SK-MEL-5 (cell line): ENCODE measurements around the gene THOP1. TPM values are rescaled to one million over a fixed set of nuclear protein-coding genes. Genes with fewer than 3 reads are reported as not detected.

Source experiments
- DNase-seq: peaks from one replicate; pipeline ENCODE4 v3.0.0-alpha.2; 2016; ENCODE audit warnings: low read depth, low spot score
- in situ Hi-C: cut with HindIII; loops from 2 replicates; pipeline ENCODE4 v1.10.0; 2016; ENCODE audit warnings: low sequenced_read_pairs, high pct_unique_total_duplicates, low pct_unique_long_range_greater_than_20kb
- total RNA-seq: library from RNA; depleted of rRNA; stranded (reverse); fragments of >200 nt; shearing (Covaris generic); gene quantifications from 2 replicates; pipeline ENCODE4 v1.2.3, GENCODE V29; 2014

THOP1 gene
- total RNA-seq, 1 experiment from 2014 or later = 131 TPM

GRCh38 chr19:2822846-2823245, 37.5 kb downstream of the THOP1 start:
- in situ Hi-C loops = no loop called here
- no peak for DNase-seq

- DNase-seq = no peak
- in situ Hi-C loops = no loop called here
These were observed 38.3 kb downstream of the THOP1 start for GRCh38 chr19:2823646-2824045.

GRCh38 chr19:2824129-2824528, 38.8 kb downstream of the THOP1 start:
- in situ Hi-C loops = no loop called here
- DNase-seq = no peak

- in situ Hi-C loops = no loop called here
- DNase-seq = no peak
These were observed 41.7 kb downstream of the THOP1 start for GRCh38 chr19:2827022-2827421.

GRCh38 chr19:2827840-2828489, 42.7 kb downstream of the THOP1 start:
- in situ Hi-C loops = no loop called here
- no peak for DNase-seq

GRCh38 chr19:2834294-2834871, 49.1 kb downstream of the THOP1 start:
- in situ Hi-C loops = no loop called here
- no peak for DNase-seq

GRCh38 chr19:2837430-2837829, 52.1 kb downstream of the THOP1 start:
- in situ Hi-C loops = no loop called here
- DNase-seq = no peak

GRCh38 chr19:2840794-2841791, 55.8 kb downstream of the THOP1 start, which contains the start of gene ZNF555:
Gene ZNF555 (plus strand): TSS chr19:2841475. CDS start chr19:2841573, 98 bp downstream.
- in situ Hi-C loops = no loop called here
- DNase-seq = peak; percentile 97

GRCh38 chr19:2841855-2842574, 56.7 kb downstream of the THOP1 start:
- in situ Hi-C loops = no loop called here
- DNase-seq = no peak

GRCh38 chr19:2845107-2845506, 59.8 kb downstream of the THOP1 start:
- in situ Hi-C loops = no loop called here
- DNase-seq = no peak

GRCh38 chr19:2846180-2846894, 61.0 kb downstream of the THOP1 start:
- in situ Hi-C loops = no loop called here
- DNase-seq = no peak

GRCh38 chr19:2847507-2847906, 62.2 kb downstream of the THOP1 start:
- DNase-seq = no peak
- in situ Hi-C loops = no loop called here

GRCh38 chr19:2848616-2849015, 63.3 kb downstream of the THOP1 start:
- DNase-seq = no peak

GRCh38 chr19:2850256-2850925, 65.1 kb downstream of the THOP1 start:
- in situ Hi-C loops = no loop called here
- no peak for DNase-seq

More at GRCh38 chr19:2848616-2849015, 63.3 kb downstream of the THOP1 start:
- in situ Hi-C loops = no loop called here

- in situ Hi-C loops = no loop called here
- no peak for DNase-seq
These were observed 67.3 kb downstream of the THOP1 start for GRCh38 chr19:2852598-2852997.

- DNase-seq = no peak
- in situ Hi-C loops = no loop called here
These were observed 67.8 kb downstream of the THOP1 start for GRCh38 chr19:2853015-2853606.
